Loucy (cell line): ENCODE data around the gene MRPL50.

ENCODE experiments used
- EZH2phosphoT487 ChIP-seq: fragments of 200-600 bp; IDR thresholded peaks from 2 replicates; pipeline ENCODE4 v1.6.1; 2018; ENCODE audit warnings: antibody characterized with exemption, mild to moderate bottlenecking, moderate library complexity, borderline replicate concordance
- TF ChIP-seq, protein P1 (sequence below): fragments of 200-600 bp; sonication (generic); conservative IDR thresholded peaks from 2 replicates; pipeline ENCODE4 v1.5.1; 2014; ENCODE audit warnings: mild to moderate bottlenecking, antibody characterized with exemption, low read length

DNA sequence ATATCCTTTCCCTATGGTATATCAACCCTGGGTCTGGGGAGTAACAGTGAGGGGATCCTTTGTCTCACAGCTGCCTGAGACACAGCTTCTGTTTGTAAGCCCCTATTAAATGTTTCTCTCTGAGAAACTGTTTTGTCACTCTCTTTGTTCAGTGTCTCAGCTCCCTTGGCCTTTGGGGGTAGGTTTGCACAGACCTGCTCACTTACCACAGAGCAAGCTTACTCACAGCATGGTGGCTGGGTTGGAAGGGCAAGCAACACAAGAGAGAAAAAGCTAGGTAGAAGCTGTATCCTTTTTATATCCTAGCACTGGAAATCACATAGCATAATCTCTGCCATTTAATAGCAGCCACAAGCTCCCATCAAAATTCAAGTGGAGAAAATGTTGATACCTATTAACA, 18.1 kb downstream of the MRPL50 start:
- TF ChIP-seq EZH2phosphoT487 = no peak
- TF ChIP-seq, protein P1, sequence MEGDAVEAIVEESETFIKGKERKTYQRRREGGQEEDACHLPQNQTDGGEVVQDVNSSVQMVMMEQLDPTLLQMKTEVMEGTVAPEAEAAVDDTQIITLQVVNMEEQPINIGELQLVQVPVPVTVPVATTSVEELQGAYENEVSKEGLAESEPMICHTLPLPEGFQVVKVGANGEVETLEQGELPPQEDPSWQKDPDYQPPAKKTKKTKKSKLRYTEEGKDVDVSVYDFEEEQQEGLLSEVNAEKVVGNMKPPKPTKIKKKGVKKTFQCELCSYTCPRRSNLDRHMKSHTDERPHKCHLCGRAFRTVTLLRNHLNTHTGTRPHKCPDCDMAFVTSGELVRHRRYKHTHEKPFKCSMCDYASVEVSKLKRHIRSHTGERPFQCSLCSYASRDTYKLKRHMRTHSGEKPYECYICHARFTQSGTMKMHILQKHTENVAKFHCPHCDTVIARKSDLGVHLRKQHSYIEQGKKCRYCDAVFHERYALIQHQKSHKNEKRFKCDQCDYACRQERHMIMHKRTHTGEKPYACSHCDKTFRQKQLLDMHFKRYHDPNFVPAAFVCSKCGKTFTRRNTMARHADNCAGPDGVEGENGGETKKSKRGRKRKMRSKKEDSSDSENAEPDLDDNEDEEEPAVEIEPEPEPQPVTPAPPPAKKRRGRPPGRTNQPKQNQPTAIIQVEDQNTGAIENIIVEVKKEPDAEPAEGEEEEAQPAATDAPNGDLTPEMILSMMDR = no peak
